Lower lobe of right lung (tissue), 2 donors: Measurements from ENCODE around the gene GNB1. TPM values are rescaled to one million over a fixed set of nuclear protein-coding genes. Genes with fewer than 3 reads are reported as not detected.

Experiments used
- ATAC-seq, 2 donors: fragments of 200-7000 bp; cut with Tn5 transposase; one replicate each; pipeline ENCODE4 v1.9.1; 2020 to 2022; ENCODE audit warnings: mild to moderate bottlenecking in 2 of 2, moderate library complexity in 2 of 2
- DNase-seq: peaks from one replicate; pipeline ENCODE4 v3.0.0-alpha.2; 2020
- H3K27ac ChIP-seq: fragments of 200-600 bp; one replicate; pipeline ENCODE4 v1.8.0; 2022
- H3K27me3 ChIP-seq: fragments of 200-600 bp; one replicate; pipeline ENCODE4 v1.8.0; 2022; ENCODE audit warnings: low read depth
- H3K36me3 ChIP-seq: fragments of 200-600 bp; one replicate; pipeline ENCODE4 v1.8.0; 2022; ENCODE audit warnings: mild to moderate bottlenecking
- H3K4me1 ChIP-seq: fragments of 200-600 bp; one replicate; pipeline ENCODE4 v1.8.0; 2022
- H3K4me3 ChIP-seq: fragments of 200-600 bp; one replicate; pipeline ENCODE4 v1.8.0; 2022; ENCODE audit warnings: mild to moderate bottlenecking
- H3K9me3 ChIP-seq: fragments of 200-600 bp; one replicate; pipeline ENCODE4 v1.8.0; 2022
- intact Hi-C: fragments of 100-400 bp; cut with DNase I; formaldehyde crosslinking; loops from one replicate; pipeline ENCODE4 v1.11.0; 2022
- total RNA-seq: library from RNA; stranded (reverse); fragmentation: NEBNext Ultra II Directional; extraction: Animal tissue kit (Norgen Biotek cat#: 25700); gene quantifications from one replicate; pipeline ENCODE4 v1.2.1, GENCODE V29; 2021
- TF ChIP-seq, protein P1 (sequence below): fragments of 200-600 bp; IDR thresholded peaks from one replicate; pipeline ENCODE4 v1.8.0; 2022; ENCODE audit warnings: antibody characterized with exemption, mild to moderate bottlenecking
- donor health status: DM: no; HTN: yes; CAD: no; lungs with severe emphysema.

The GNB1 gene
- total RNA-seq, 1 donor from 2014 or later, result 341 TPM

DNA sequence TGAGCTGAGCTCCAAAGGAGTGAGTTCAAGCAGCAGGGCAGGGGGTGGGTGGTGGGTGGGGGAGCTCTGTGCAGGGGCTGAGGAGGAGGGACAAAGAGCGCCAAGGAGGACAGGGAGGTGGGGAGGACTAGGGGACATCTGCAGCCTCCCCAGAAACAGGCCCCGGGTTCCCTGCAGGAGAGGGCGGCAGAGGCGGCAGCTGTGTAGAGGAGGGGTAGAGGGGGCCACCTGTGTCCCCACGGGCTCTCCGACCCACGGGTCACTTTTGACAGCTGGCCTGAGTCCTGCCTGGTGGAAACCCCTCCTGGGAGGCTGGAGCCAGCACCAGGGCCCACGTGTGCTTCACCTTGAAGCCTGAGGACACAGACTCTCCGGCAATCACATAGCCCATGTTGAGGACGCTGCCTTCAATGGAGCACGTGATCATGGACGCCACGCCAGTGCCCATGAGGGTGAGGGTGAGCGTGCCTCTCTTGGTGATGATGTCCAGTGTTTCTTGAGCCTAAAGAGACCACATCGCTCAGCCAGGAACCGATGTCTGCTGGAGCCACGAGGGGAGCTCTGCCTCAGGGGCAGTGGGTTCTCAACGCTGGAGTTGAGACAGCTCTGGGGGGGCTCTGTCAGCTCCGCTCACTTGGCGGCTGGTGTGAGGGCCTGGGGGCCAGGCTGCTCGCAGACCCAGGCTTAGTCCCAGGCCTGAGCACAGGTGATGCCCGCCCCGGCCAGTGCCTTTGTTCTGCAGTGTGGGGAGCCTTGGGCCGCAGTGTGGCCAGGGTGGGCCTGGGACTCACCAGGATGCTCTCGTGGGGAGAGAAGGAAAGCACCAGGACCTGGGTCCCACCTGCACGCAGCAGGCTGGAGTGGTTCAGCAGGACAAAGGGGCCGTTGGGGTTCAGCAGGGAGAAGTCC, 34.8 kb upstream of the GNB1 start:
- intact Hi-C loops, result no loop called here
- H3K36me3 ChIP-seq, result no peaks in the 10 kb centered on the region
- H3K4me1 ChIP-seq, result peaks cover 7% of the 10 kb centered on the region
- ATAC-seq (no peak), DNase-seq (no peak)
- H3K4me3 ChIP-seq, result no peak overlapping the region
- TF ChIP-seq, protein P1, sequence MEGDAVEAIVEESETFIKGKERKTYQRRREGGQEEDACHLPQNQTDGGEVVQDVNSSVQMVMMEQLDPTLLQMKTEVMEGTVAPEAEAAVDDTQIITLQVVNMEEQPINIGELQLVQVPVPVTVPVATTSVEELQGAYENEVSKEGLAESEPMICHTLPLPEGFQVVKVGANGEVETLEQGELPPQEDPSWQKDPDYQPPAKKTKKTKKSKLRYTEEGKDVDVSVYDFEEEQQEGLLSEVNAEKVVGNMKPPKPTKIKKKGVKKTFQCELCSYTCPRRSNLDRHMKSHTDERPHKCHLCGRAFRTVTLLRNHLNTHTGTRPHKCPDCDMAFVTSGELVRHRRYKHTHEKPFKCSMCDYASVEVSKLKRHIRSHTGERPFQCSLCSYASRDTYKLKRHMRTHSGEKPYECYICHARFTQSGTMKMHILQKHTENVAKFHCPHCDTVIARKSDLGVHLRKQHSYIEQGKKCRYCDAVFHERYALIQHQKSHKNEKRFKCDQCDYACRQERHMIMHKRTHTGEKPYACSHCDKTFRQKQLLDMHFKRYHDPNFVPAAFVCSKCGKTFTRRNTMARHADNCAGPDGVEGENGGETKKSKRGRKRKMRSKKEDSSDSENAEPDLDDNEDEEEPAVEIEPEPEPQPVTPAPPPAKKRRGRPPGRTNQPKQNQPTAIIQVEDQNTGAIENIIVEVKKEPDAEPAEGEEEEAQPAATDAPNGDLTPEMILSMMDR, result no peak
- no peaks in the 10 kb centered on the region for H3K9me3 ChIP-seq
- no peak overlapping the region for H3K27ac ChIP-seq
- no peaks in the 10 kb centered on the region for H3K27me3 ChIP-seq

DNA sequence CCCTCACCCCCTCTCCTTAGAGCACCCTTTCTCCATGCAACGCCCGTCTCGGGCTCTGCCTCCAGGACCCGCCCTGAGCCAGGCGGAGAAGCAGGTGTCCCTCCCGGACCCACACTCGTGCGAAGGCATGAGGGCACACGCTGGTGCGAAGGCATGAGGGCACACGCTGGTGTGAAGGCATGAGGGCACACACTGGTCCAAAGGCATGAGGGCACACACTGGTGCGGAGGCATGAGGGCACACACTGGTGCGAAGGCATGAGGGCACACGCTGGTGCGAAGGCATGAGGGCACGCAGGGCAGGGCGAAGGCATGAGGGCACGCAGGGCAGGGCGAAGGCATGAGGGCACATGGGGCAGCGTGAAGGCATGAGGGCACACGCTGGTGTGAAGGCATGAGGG, 34.0 kb upstream of the GNB1 start:
- intact Hi-C loops, result no loop called here
- DNase-seq (no peak), ATAC-seq (no peak)
- Histone ChIP-seq H3K27me3 (no peaks in the 10 kb centered on the region), H3K4me1 (peaks cover 7% of the 10 kb centered on the region), H3K4me3 (no peak overlapping the region), H3K9me3 (no peaks in the 10 kb centered on the region), H3K27ac (no peak overlapping the region), H3K36me3 (no peaks in the 10 kb centered on the region)
- TF ChIP-seq, protein P1, result no peak

DNA sequence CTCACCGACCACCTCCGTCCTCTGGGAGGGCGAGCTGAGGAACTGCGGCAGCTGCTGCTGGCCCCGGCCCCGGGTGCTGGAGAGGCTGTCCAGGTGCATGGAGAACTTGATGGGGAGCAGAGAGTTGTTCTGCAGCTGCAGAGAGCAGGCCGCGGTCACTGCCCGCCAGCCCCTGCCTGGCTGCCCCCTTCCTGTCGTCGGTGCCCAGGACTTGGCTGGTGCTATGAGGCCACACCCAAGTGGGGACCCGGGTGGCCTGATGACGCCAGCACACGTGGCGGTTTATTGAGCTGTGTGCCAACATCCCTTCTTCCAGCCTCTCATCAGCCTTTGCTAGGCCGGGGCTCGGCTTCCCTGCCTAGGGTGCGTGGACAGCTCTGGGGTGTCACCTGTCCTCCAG, 33.5 kb upstream of the GNB1 start:
- intact Hi-C loops, result no loop called here
- peaks cover 7% of the 10 kb centered on the region for H3K4me1 ChIP-seq
- DNase-seq (no peak), ATAC-seq (no peak)
- no peak overlapping the region for H3K27ac ChIP-seq
- TF ChIP-seq, protein P1, result no peak
- H3K36me3 ChIP-seq, result no peaks in the 10 kb centered on the region
- H3K9me3 ChIP-seq, result no peaks in the 10 kb centered on the region
- no peaks in the 10 kb centered on the region for H3K27me3 ChIP-seq
- no peak overlapping the region for H3K4me3 ChIP-seq

DNA sequence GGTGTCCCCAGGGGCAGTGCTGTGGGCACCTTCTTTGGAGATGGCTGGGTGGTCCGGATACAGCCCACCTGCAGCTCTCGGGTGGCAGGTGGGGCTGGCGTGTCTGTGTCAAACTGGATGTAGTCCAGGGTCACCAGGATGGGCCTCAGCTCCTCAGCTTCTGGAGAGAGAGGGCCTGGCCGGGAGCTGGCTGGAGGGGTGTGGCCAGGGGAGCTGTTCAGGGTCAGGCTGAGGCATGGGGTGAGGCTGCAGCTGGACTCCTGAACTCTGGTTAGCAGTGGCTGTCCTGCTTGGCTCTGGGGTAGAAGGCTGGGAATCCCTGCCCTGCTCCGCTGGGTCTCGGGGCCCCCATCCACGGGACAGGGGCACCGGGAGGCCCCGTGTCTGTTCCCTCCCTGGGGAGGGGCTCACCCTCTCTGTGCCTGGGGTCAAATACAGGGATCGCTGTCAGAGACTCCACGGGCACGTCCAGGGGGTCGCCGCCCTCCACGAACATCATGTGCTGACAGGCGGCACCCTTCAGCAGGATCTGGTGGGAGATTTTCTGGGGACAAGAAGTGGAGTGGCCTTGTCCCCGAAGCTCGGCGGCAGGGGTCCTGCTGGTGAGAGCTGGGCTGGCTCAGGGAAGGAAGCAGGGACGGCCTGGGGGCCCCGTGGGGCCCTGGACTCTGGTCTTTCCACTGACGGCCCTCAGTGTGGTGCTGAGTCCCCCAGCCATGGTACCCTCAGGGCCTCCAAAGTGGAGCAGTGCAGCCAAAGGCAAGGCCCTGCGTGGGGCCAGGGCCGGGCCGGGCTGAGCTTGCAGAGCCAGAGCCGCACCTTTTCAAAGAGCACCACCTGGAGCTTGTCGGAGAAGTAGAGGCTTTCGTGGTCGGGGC, 32.3 kb upstream of the GNB1 start:
- DNase-seq (peak; percentile 43), ATAC-seq (no peak)
- no peaks in the 10 kb centered on the region for H3K36me3 ChIP-seq

DNA sequence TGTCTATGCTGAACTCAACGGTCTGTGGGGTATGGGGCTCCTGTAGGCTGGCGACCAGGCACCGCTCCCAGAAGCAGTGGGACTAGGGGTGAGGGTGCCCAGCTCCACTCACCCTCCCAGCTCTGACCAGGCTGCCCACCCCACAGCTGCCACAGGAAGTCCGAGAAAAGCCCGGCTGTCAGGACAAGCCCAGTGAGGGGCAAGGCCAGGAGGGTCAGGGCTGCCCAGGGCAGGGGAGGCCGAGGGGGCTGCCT, 31.7 kb upstream of the GNB1 start:
- TF ChIP-seq, protein P1, result no peak
- DNase-seq (no peak), ATAC-seq (no peak)
- H3K36me3 ChIP-seq, result no peaks in the 10 kb centered on the region
- H3K27ac ChIP-seq, result no peak overlapping the region
- no peaks in the 10 kb centered on the region for H3K27me3 ChIP-seq
- intact Hi-C loops, result no loop called here
- H3K4me3 ChIP-seq, result no peak overlapping the region
- no peaks in the 10 kb centered on the region for H3K9me3 ChIP-seq
- peaks cover 19% of the 10 kb centered on the region for H3K4me1 ChIP-seq

More for the DNA sequence above, 32.3 kb upstream of the GNB1 start:
- Histone ChIP-seq H3K27me3 (no peaks in the 10 kb centered on the region), H3K27ac (no peak overlapping the region), H3K9me3 (no peaks in the 10 kb centered on the region), H3K4me3 (no peak overlapping the region), H3K4me1 (peaks cover 16% of the 10 kb centered on the region)
- intact Hi-C loops, result no loop called here
- TF ChIP-seq, protein P1, result no peak
